Gastroesophageal sphincter (tissue), 4 donors: ENCODE data around the gene BABAM2. TPM values are rescaled to one million over a fixed set of nuclear protein-coding genes. Genes with fewer than 3 reads are reported as not detected.

ENCODE experiments used
- ATAC-seq: fragments of 150-250 bp; one replicate; pipeline ENCODE4 v1.9.1; 2016; ENCODE audit warnings: mild to moderate bottlenecking, moderate library complexity
- H3K27ac ChIP-seq, 4 donors: fragments of 200-600 bp; sonication (generic) in 3 of 4; 1 replicate in 3 of 4; 2 replicates in 1 of 4; pipeline ENCODE4 v1.5.1; 2016 to 2019
- H3K27me3 ChIP-seq: fragments of 200-600 bp; sonication (generic); one replicate; pipeline ENCODE4 v1.5.1; 2019
- H3K36me3 ChIP-seq, 2 donors: fragments of 200-600 bp; sonication (generic); one replicate each; pipeline ENCODE4 v1.5.1; 2019; ENCODE audit warnings: control low read depth in 1 of 2
- H3K4me1 ChIP-seq, 3 donors: fragments of 200-600 bp; sonication (generic); 1 replicate in 2 of 3; 2 replicates in 1 of 3; pipeline ENCODE4 v1.5.1; 2016 to 2019; ENCODE audit warnings: control low read depth in 2 of 3
- H3K4me3 ChIP-seq, 2 donors: fragments of 200-600 bp; sonication (generic); one replicate each; pipeline ENCODE4 v1.5.1; 2019; ENCODE audit warnings: mild to moderate bottlenecking in 1 of 2, moderate library complexity in 1 of 2
- H3K9me3 ChIP-seq, 3 donors: fragments of 200-600 bp; sonication (generic); one replicate each; pipeline ENCODE4 v1.5.1; 2017 to 2019; ENCODE audit warnings: control low read depth in 2 of 3
- CTCF ChIP-seq, 4 experiments: fragments of 200-600 bp in 2 of 4; fragments of 450-650 bp in 2 of 4; sonication (generic) in 1 of 4; IDR thresholded peaks; one replicate each; pipeline ENCODE4 v1.5.1; 2017 to 2019; ENCODE audit warnings: antibody characterized with exemption in 4 of 4, mild to moderate bottlenecking in 2 of 4, moderate library complexity in 2 of 4
- EP300 ChIP-seq: sonication (generic); formaldehyde crosslinking; IDR thresholded peaks from one replicate; pipeline ENCODE4 v1.6.1; 2017; ENCODE audit warnings: antibody characterized with exemption, mild to moderate bottlenecking
- POLR2A ChIP-seq, 2 donors: fragments of 450-650 bp; IDR thresholded peaks; one replicate each; pipeline ENCODE4 v1.6.1; 2017; ENCODE audit warnings: antibody characterized with exemption in 2 of 2, mild to moderate bottlenecking in 2 of 2, moderate library complexity in 1 of 2
- POLR2AphosphoS5 ChIP-seq: sonication (generic); formaldehyde crosslinking; IDR thresholded peaks from one replicate; pipeline ENCODE4 v1.6.1; 2017; ENCODE audit warnings: antibody characterized with exemption
- WGBS, 2 donors: methylation state at CpG; one replicate each; pipeline ENCODE4 v1.1.5; 2018; ENCODE audit warnings: low coverage in 1 of 2; 5-methylcytosine and 5-hydroxymethylcytosine counted together
- total RNA-seq, 4 donors: library from RNA; depleted of rRNA; stranded (reverse); fragments of >200 nt; gene quantifications; one replicate each; pipeline ENCODE4 v1.1.0, GENCODE V29; 2016

Gene BABAM2
- total RNA-seq, 4 donors from 2014 or later: 28.5 to 43.6 (median 37.4) TPM

- peak; percentile 53 for ATAC-seq
- WGBS, 2 donors: 5 to 19% methylated on average over 2 of the region's 2 CpGs
- no peaks in the 10 kb centered on the region for H3K36me3 ChIP-seq
- no peak overlapping the region for H3K4me3 ChIP-seq
- H3K27ac ChIP-seq: peak overlapping the region; percentile 32 to 68 (median 52)
- H3K9me3 ChIP-seq: no peaks in the 10 kb centered on the region
- no peaks in the 10 kb centered on the region for H3K27me3 ChIP-seq
- TF ChIP-seq POLR2AphosphoS5: no peak
- no peak for TF ChIP-seq POLR2A (IDR thresholded peaks at IDR 0.05)
- no peak for TF ChIP-seq CTCF (IDR thresholded peaks at IDR 0.05)
- no peak for TF ChIP-seq EP300
- peaks cover 0 to 46% (median 9%) of the 10 kb centered on the region in 3 donors for H3K4me1 ChIP-seq
Observed at GRCh38 chr2:28137221-28137620, 246.7 kb downstream of the BABAM2 start.

GRCh38 chr2:28142386-28142785 is 251.9 kb downstream of the BABAM2 start:
- Histone ChIP-seq H3K36me3 (no peaks in the 10 kb centered on the region), H3K4me1 (peaks cover 0 to 8% (median 6%) of the 10 kb centered on the region in 3 donors), H3K9me3 (no peaks in the 10 kb centered on the region), H3K27me3 (no peaks in the 10 kb centered on the region), H3K4me3 (no peak overlapping the region), H3K27ac (no peak overlapping the region)
- no peak for ATAC-seq
- TF ChIP-seq CTCF (IDR thresholded peaks at IDR 0.05): no peak
- no peak for TF ChIP-seq POLR2AphosphoS5
- no peak for TF ChIP-seq EP300
- no peak for TF ChIP-seq POLR2A (IDR thresholded peaks at IDR 0.05)

- no peak overlapping the region for H3K27ac ChIP-seq
- no peaks in the 10 kb centered on the region for H3K27me3 ChIP-seq
- no peaks in the 10 kb centered on the region for H3K9me3 ChIP-seq
- ATAC-seq: no peak
- H3K36me3 ChIP-seq: no peaks in the 10 kb centered on the region
- TF ChIP-seq POLR2AphosphoS5 (no peak), POLR2A (IDR thresholded peaks at IDR 0.05) (no peak), EP300 (no peak), CTCF (IDR thresholded peaks at IDR 0.05) (no peak)
- H3K4me3 ChIP-seq: no peak overlapping the region
- H3K4me1 ChIP-seq: no peaks in the 10 kb centered on the region
- WGBS, 2 donors: 100% methylated on average over 2 of the region's 2 CpGs
Observed at GRCh38 chr2:28148000-28148399, 257.5 kb downstream of the BABAM2 start.

- Histone ChIP-seq H3K36me3 (no peaks in the 10 kb centered on the region), H3K27me3 (no peaks in the 10 kb centered on the region), H3K27ac (no peak overlapping the region), H3K4me1 (no peaks in the 10 kb centered on the region), H3K9me3 (no peaks in the 10 kb centered on the region), H3K4me3 (no peak overlapping the region)
- TF ChIP-seq POLR2AphosphoS5 (no peak), CTCF (IDR thresholded peaks at IDR 0.05) (no peak), EP300 (no peak), POLR2A (IDR thresholded peaks at IDR 0.05) (no peak)
- WGBS, 2 donors: 100% methylated on average over 1 of the region's 5 CpGs
- ATAC-seq: no peak
Observed at GRCh38 chr2:28148566-28148965, 258.0 kb downstream of the BABAM2 start.

- no peak overlapping the region for H3K27ac ChIP-seq
- H3K4me1 ChIP-seq: no peaks in the 10 kb centered on the region
- H3K27me3 ChIP-seq: no peaks in the 10 kb centered on the region
- H3K4me3 ChIP-seq: no peak overlapping the region
- 64 to 87% methylated on average over 3 of the region's 5 CpGs for WGBS, 2 donors
- TF ChIP-seq EP300 (no peak), POLR2AphosphoS5 (no peak), CTCF (IDR thresholded peaks at IDR 0.05) (no peak), POLR2A (IDR thresholded peaks at IDR 0.05) (no peak)
- peaks cover 0 to under 1% (median 0%) of the 10 kb centered on the region in 3 donors for H3K9me3 ChIP-seq
- ATAC-seq: no peak
- no peaks in the 10 kb centered on the region for H3K36me3 ChIP-seq
Observed at GRCh38 chr2:28150236-28150915, 259.8 kb downstream of the BABAM2 start.
